Measurements from ENCODE around the gene RASA2. TPM values are rescaled to one million over a fixed set of nuclear protein-coding genes. Genes with fewer than 3 reads are reported as not detected.

The RASA2 gene
- total and polyA plus RNA-seq, 9 of the 15 experiments (the other 6 are each of a cell fraction or from before 2014, with no cell fraction given) = 2.0 to 12.8 (median 9.5) TPM

DNA sequence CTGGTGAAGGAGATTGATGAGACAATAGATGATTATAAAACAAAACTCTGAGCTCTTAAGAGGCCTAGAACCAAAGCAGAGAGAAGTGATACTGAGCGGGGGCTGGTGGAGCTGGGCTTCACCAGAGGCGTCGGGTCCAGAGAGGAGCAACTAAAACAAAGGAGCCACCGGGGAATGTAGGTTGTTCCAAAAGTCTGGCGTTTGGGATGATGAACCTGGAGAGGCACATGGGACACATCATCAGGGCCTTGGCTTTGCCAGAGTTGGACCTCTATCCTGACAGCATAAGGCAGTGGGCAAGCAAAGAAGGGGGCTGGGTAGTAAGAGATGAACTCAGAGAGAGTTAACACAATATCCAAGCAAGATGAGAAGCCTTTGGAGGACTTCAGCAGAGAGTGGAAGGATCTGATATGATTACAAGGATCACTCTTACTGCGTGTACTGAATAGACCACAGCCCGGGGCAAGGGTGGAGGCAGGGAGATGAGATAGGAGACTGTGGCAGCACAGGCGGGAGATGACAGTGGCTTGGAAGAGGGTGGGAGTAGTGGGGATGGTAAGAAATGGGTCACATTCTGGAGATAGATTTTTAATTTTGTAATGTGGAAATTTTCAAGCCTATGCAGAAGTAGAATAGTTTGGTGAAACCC is 36.0 kb upstream of the RASA2 start (continued):
- TF ChIP-seq ZNF764 (CRISPR knock-in tag; IDR thresholded peaks at IDR 0.05; ENCODE audit: low read depth) (no peak), CBFA2T3 (IDR thresholded peaks at IDR 0.05) (peak; percentile 20; the same call in 1 of the 2 replicates), SAFB2 (IDR thresholded peaks at IDR 0.05; ENCODE audit: borderline replicate concordance, low read depth, low read length, severe bottlenecking) (no peak), ZNF165 (CRISPR knock-in tag; IDR thresholded peaks at IDR 0.05; ENCODE audit: borderline replicate concordance) (no peak)

DNA sequence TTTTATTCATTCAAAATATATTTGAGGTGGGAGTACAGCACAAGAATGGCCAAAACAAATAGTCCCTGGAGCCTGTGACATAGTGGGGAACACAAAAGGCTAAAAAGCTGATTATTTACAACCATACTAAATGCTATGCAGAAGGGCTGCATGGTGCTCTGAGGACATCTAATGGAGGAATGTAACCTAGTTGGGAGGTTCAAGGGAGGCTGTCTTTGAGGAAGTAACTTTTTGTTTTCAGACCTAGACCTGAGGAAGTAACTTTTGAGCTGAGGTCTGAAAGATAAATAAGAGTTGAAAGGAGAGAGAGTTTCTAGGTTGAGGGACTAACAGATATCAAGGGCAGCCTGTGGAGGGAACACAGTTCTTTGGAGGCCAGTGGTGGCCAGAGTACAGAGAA is 34.8 kb upstream of the RASA2 start:
- H3K4me3 ChIP-seq = no peak overlapping the region
- H3K9ac ChIP-seq (ENCODE audit: insufficient read depth in 1 of 2, low read depth in 2 of 2, low read length in 2 of 2) = peak overlapping the region in 1 of 2 experiments; percentile 14; a peak in 1 of 4 replicates
- intact Hi-C loops (cut with micrococcal nuclease) = loop anchor here (1.0 to 2.0 kb wide), 6 partner anchors 83 to 260 kb away; partner anchors contain the start of gene ZBTB38
- ChIA-PET POLR2A (interaction anchor here (0.6 to 3.3 kb wide), 5 partner anchors 41 to 139 kb away, joined by 3 to 25 read pairs (median 3); no protein-coding TSS in a partner anchor), CTCF (ENCODE audit: low intra/inter-chr PET ratio) (interaction anchor here (0.6 to 3.2 kb wide), 6 partner anchors 91 to 149 kb away, joined by 3 to 36 read pairs (median 8); no protein-coding TSS in a partner anchor)
- H4K20me1 ChIP-seq (replicated peaks; ENCODE audit: control insufficient read depth, insufficient read depth, low read length) = no peaks in the 10 kb centered on the region
- peak overlapping the region; percentile 79 for H2AFZ ChIP-seq (ENCODE audit: low read depth, low read length)
- FAIRE-seq (peak; percentile 89), DNase-seq (ENCODE audit: extremely low read depth in 1 of 4, low spot score in 3 of 4) (peak; percentile 26 to 83 (median 48)), ATAC-seq (peak; percentile 89)
- no peaks in the 10 kb centered on the region for H3K27me3 ChIP-seq (ENCODE audit: control insufficient read depth in 2 of 2, insufficient read depth in 2 of 2, low read length in 2 of 2)
- BruUV-seq (replicated peaks) = no TSS peak
- peaks cover 5% of the 10 kb centered on the region; the same call in 1 of the 3 replicates for H3K36me3 ChIP-seq (ENCODE audit: control insufficient read depth, insufficient read depth, low read length)
- H3K4me1 ChIP-seq (replicated peaks in 1 of 2; ENCODE audit: control insufficient read depth in 2 of 2, insufficient read depth in 2 of 2, low read length in 2 of 2) = peaks cover 22 to 47% of the 10 kb centered on the region in 2 experiments
- H3K79me2 ChIP-seq (ENCODE audit: control insufficient read depth, insufficient read depth, low read length) = no peaks in the 10 kb centered on the region
- no peaks in the 10 kb centered on the region for H3K9me3 ChIP-seq (replicated peaks; ENCODE audit: control insufficient read depth, insufficient read depth, low read depth, low read length)
- H3K9me1 ChIP-seq (ENCODE audit: control insufficient read depth, insufficient read depth, low read length) = no peaks in the 10 kb centered on the region
- in situ Hi-C loops (cut with MboI) = loop anchor here (5.0 kb wide), 2 partner anchors 140 to 215 kb away; no protein-coding TSS in a partner anchor
- no peak overlapping the region for H3K4me2 ChIP-seq (ENCODE audit: insufficient read depth, low read length)
- H3K27ac ChIP-seq (ENCODE audit: extremely low read depth, low read depth, low read length) = peak overlapping the region; percentile 66
- TF ChIP-seq SOX6 (IDR thresholded peaks at IDR 0.05) = peak; percentile 35; the same call in 1 of the 2 replicates
- no peak for TF ChIP-seq TAF1 (IDR thresholded peaks at IDR 0.05; ENCODE audit: control insufficient read depth, extremely low read depth, insufficient read depth, low read length, severe bottlenecking)
- TF ChIP-seq ESRRA (IDR thresholded peaks at IDR 0.05; ENCODE audit: borderline replicate concordance, low read depth) = peak; percentile 52; the same call in 1 of the 2 replicates
- no peak for TF ChIP-seq RUNX1 (IDR thresholded peaks at IDR 0.05; ENCODE audit: low read depth)
- no peak for TF ChIP-seq STAT5A (IDR thresholded peaks at IDR 0.05; ENCODE audit: borderline replicate concordance, low read length)
- no peak for TF ChIP-seq MEIS2 (IDR thresholded peaks at IDR 0.05; ENCODE audit: partially characterized antibody)
- TF ChIP-seq ZKSCAN8 (CRISPR knock-in tag; IDR thresholded peaks at IDR 0.05) = peak; percentile 21; the same call in 1 of the 2 replicates
- TF ChIP-seq PCBP1 (IDR thresholded peaks at IDR 0.05; ENCODE audit: low read depth, low read length, poor library complexity, severe bottlenecking) = no peak
- 0 out of 2 replicates have a peak, but pooled peaks have one; percentile 14 for TF ChIP-seq NR2C1 (IDR thresholded peaks at IDR 0.05)
- TF ChIP-seq NR2C1 (tag; IDR thresholded peaks at IDR 0.05) = 0 out of 2 replicates have a peak, but pooled peaks have one; percentile 11
- TF ChIP-seq ZNF263 (CRISPR knock-in tag; IDR thresholded peaks at IDR 0.05; ENCODE audit: borderline replicate concordance) = no peak
- TF ChIP-seq KAT7 (CRISPR knock-in tag; IDR thresholded peaks at IDR 0.05; ENCODE audit: borderline replicate concordance) = no peak
- no peak for TF ChIP-seq ZNF699 (CRISPR knock-in tag; IDR thresholded peaks at IDR 0.05; ENCODE audit: insufficient replicate concordance)
- TF ChIP-seq HMG20B (CRISPR knock-in tag; IDR thresholded peaks at IDR 0.05) = no peak

All from K562 (cell line).